ENCODE measurements around the gene PIK3R5. TPM values are rescaled to one million over a fixed set of nuclear protein-coding genes. Genes with fewer than 3 reads are reported as not detected.

PIK3R5 gene
- total RNA-seq, 1 donor from 2014 or later, result 0.30 TPM

DNA sequence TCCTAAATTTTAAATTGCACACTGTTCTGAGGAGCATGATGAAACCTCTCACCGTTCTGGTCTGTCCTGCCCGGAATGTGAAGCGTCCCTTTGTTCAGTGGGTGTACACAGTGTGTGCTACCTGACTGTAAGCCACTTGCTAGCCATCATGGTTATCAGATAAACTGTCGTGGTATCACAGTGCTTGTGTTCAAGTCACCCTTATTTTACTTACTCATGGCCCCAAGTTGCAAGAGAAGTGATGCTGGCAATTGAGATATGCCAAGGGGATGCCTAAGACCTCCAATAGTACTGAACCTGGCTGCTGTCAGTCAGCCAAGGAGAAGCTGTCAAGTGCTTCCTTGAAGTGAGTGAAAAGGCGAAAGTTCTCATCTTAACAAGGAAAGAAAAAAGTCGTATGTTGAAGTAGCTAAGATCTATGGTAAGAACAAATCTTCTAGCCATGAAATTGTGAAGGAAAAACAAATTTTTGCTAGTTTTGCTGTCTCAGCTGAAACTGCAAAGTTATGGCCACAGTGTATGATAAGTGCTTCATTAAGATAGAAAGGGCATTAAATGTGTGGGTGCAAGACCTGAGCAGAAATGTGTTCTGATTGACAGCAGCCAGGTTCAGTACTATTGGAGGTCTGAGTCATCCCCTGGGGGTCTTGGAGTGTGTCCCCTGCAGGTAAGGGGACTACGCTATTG lies 103.9 kb downstream of the PIK3R5 start:
- no peaks in the 10 kb centered on the region for H3K36me3 ChIP-seq (ENCODE audit: insufficient read depth, low read length)
- peaks cover 2% of the 10 kb centered on the region for H3K27me3 Mint-ChIP-seq (ENCODE audit: low read depth, unreplicated experiment)
- H3K4me1 Mint-ChIP-seq (ENCODE audit: low read depth, unreplicated experiment), result peaks cover 26% of the 10 kb centered on the region
- H3K36me3 Mint-ChIP-seq (ENCODE audit: low read depth, unreplicated experiment), result no peaks in the 10 kb centered on the region
- peaks cover 2% of the 10 kb centered on the region for H3K27me3 ChIP-seq (ENCODE audit: insufficient read depth, low read length)
- no peak overlapping the region for H3K27ac ChIP-seq (ENCODE audit: low read depth, low read length)
- no peak overlapping the region for H3K4me3 Mint-ChIP-seq (ENCODE audit: unreplicated experiment)
- no peak overlapping the region for H3K9ac ChIP-seq (ENCODE audit: low read length)
- H3K79me2 ChIP-seq (ENCODE audit: insufficient read depth, low read length), result no peaks in the 10 kb centered on the region
- H3K4me3 ChIP-seq (ENCODE audit: insufficient read depth, low read depth, low read length), result no peak overlapping the region
- peaks cover 20% of the 10 kb centered on the region for H3K4me1 ChIP-seq (ENCODE audit: insufficient read depth, low read length)
- no peaks in the 10 kb centered on the region for H3K9me3 ChIP-seq (ENCODE audit: insufficient read depth, low read depth, low read length)
- no peak overlapping the region for H2AFZ ChIP-seq (ENCODE audit: low read depth, low read length)
- no peak for FAIRE-seq
- no peak for TF ChIP-seq EZH2 (IDR thresholded peaks at IDR 0.05; ENCODE audit: insufficient read depth, low read length)
- TF ChIP-seq, protein P1, sequence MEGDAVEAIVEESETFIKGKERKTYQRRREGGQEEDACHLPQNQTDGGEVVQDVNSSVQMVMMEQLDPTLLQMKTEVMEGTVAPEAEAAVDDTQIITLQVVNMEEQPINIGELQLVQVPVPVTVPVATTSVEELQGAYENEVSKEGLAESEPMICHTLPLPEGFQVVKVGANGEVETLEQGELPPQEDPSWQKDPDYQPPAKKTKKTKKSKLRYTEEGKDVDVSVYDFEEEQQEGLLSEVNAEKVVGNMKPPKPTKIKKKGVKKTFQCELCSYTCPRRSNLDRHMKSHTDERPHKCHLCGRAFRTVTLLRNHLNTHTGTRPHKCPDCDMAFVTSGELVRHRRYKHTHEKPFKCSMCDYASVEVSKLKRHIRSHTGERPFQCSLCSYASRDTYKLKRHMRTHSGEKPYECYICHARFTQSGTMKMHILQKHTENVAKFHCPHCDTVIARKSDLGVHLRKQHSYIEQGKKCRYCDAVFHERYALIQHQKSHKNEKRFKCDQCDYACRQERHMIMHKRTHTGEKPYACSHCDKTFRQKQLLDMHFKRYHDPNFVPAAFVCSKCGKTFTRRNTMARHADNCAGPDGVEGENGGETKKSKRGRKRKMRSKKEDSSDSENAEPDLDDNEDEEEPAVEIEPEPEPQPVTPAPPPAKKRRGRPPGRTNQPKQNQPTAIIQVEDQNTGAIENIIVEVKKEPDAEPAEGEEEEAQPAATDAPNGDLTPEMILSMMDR (IDR thresholded peaks at IDR 0.05; ENCODE audit: insufficient read depth, low read depth, low read length), result no peak
- no peaks in the 10 kb centered on the region for H3K9me3 Mint-ChIP-seq (ENCODE audit: unreplicated experiment)
- no peak overlapping the region for H3K27ac Mint-ChIP-seq (ENCODE audit: unreplicated experiment)
- no peak for DNase-seq (ENCODE audit: low read depth)
- no peaks in the 10 kb centered on the region for H4K20me1 ChIP-seq (ENCODE audit: insufficient read depth, low read length)
- no peak overlapping the region for H3K4me2 ChIP-seq (ENCODE audit: low read length)

DNA sequence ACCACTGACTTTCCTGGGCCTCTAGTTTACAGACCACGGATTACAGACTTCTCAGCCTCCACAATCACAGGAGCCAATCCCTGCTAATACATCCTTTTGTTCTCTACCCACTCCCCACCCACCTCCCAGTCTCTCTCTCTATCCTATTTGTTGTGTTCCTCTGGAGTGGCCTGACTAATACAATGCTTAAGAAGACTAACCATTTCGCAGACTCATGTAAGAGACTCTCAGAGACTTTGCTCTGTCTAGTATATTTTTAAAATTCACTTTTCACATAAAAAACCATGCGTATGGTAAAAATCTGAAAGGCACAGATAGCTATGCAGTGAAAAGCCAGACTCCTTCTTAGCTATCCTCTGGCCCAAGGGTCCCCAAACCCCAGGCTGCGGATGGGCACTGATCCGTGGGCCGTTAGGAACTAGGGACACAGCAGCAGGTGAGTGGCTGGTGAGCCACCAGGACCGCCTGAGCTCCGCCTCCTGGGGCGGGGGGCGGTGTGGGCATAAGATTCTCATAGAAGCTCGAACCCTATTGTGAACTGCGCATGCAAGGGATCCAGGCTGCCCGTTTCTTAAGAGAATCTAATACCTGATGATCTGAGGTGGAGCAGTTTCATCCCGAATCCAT lies 105.6 kb downstream of the PIK3R5 start:
- H3K27ac ChIP-seq (ENCODE audit: low read depth, low read length), result no peak overlapping the region
- H3K27ac Mint-ChIP-seq (ENCODE audit: unreplicated experiment), result peak overlapping the region; percentile 64
- H3K27me3 ChIP-seq (ENCODE audit: insufficient read depth, low read length), result peaks cover 2% of the 10 kb centered on the region
- no peak overlapping the region for H3K4me3 Mint-ChIP-seq (ENCODE audit: unreplicated experiment)
- TF ChIP-seq, protein P1 (IDR thresholded peaks at IDR 0.05; ENCODE audit: insufficient read depth, low read depth, low read length), result no peak
- TF ChIP-seq EZH2 (IDR thresholded peaks at IDR 0.05; ENCODE audit: insufficient read depth, low read length), result no peak
- peaks cover 26% of the 10 kb centered on the region for H3K4me1 Mint-ChIP-seq (ENCODE audit: low read depth, unreplicated experiment)
- H3K4me2 ChIP-seq (ENCODE audit: low read length), result peak overlapping the region; percentile 25
- DNase-seq (ENCODE audit: low read depth) (no peak), FAIRE-seq (no peak)
- H3K4me1 ChIP-seq (ENCODE audit: insufficient read depth, low read length), result peaks cover 20% of the 10 kb centered on the region
- no peaks in the 10 kb centered on the region for H4K20me1 ChIP-seq (ENCODE audit: insufficient read depth, low read length)
- H3K9me3 ChIP-seq (ENCODE audit: insufficient read depth, low read depth, low read length), result no peaks in the 10 kb centered on the region
- H3K9ac ChIP-seq (ENCODE audit: low read length), result no peak overlapping the region
- no peaks in the 10 kb centered on the region for H3K36me3 ChIP-seq (ENCODE audit: insufficient read depth, low read length)
- H3K36me3 Mint-ChIP-seq (ENCODE audit: low read depth, unreplicated experiment), result no peaks in the 10 kb centered on the region
- H3K9me3 Mint-ChIP-seq (ENCODE audit: unreplicated experiment), result no peaks in the 10 kb centered on the region
- H3K79me2 ChIP-seq (ENCODE audit: insufficient read depth, low read length), result no peaks in the 10 kb centered on the region
- no peaks in the 10 kb centered on the region for H3K27me3 Mint-ChIP-seq (ENCODE audit: low read depth, unreplicated experiment)
- H3K4me3 ChIP-seq (ENCODE audit: insufficient read depth, low read depth, low read length), result no peak overlapping the region
- H2AFZ ChIP-seq (ENCODE audit: low read depth, low read length), result peak overlapping the region; percentile 21

Data from astrocyte (in vitro differentiated cells and primary cell).